Gastroesophageal sphincter (tissue), 3 donors: ENCODE results near the gene SCAMP2.

Experiments
- EP300 ChIP-seq: sonication (generic); formaldehyde crosslinking; IDR thresholded peaks from one replicate; pipeline ENCODE4 v1.6.1; 2017; ENCODE audit warnings: antibody characterized with exemption, mild to moderate bottlenecking
- POLR2A ChIP-seq, 2 donors: fragments of 450-650 bp; IDR thresholded peaks; one replicate each; pipeline ENCODE4 v1.6.1; 2017; ENCODE audit warnings: antibody characterized with exemption in 2 of 2, mild to moderate bottlenecking in 2 of 2, moderate library complexity in 1 of 2
- POLR2AphosphoS5 ChIP-seq: sonication (generic); formaldehyde crosslinking; IDR thresholded peaks from one replicate; pipeline ENCODE4 v1.6.1; 2017; ENCODE audit warnings: antibody characterized with exemption
- TF ChIP-seq, protein P1 (sequence below), 4 experiments: fragments of 200-600 bp in 2 of 4; fragments of 450-650 bp in 2 of 4; sonication (generic) in 1 of 4; IDR thresholded peaks; one replicate each; pipeline ENCODE4 v1.5.1; 2017 to 2019; ENCODE audit warnings: antibody characterized with exemption in 4 of 4, mild to moderate bottlenecking in 2 of 4, moderate library complexity in 2 of 4

DNA sequence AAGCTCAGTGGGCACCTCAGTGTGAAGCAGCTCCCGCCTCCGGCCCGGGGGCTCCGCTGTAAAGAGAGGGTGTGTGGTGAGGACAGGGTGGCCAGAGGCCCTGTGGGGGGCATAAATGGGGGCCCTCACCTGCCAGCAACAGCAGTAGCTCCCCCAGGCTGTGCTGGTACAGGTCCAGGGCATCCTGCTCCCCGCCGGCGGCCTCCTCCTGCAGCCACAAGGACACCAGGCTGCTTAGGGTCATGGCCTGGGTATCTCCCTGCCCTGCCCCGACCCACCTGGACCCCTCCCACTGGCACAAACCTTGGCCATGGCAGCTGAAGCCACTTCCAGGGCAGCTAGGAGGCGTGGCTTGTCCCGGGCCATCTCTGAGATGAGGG is 35.0 kb downstream of the SCAMP2 start:
- TF ChIP-seq, protein P1, sequence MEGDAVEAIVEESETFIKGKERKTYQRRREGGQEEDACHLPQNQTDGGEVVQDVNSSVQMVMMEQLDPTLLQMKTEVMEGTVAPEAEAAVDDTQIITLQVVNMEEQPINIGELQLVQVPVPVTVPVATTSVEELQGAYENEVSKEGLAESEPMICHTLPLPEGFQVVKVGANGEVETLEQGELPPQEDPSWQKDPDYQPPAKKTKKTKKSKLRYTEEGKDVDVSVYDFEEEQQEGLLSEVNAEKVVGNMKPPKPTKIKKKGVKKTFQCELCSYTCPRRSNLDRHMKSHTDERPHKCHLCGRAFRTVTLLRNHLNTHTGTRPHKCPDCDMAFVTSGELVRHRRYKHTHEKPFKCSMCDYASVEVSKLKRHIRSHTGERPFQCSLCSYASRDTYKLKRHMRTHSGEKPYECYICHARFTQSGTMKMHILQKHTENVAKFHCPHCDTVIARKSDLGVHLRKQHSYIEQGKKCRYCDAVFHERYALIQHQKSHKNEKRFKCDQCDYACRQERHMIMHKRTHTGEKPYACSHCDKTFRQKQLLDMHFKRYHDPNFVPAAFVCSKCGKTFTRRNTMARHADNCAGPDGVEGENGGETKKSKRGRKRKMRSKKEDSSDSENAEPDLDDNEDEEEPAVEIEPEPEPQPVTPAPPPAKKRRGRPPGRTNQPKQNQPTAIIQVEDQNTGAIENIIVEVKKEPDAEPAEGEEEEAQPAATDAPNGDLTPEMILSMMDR (IDR thresholded peaks at IDR 0.05) = no peak
- TF ChIP-seq POLR2A (IDR thresholded peaks at IDR 0.05) (no peak), EP300 (no peak), POLR2AphosphoS5 (no peak)
